Common myeloid progenitor, CD34-positive (primary cell): ENCODE results near the gene ZMYND10.

Experiments used
- CTCF ChIA-PET: fragments of 350-600 bp; sonication (Branson Sonifier 250); formaldehyde crosslinking; loops from one replicate; lab custom pipeline; 2021; ENCODE audit warnings: antibody characterized with exemption; lab: Charles Lee
- POLR2A ChIA-PET: fragments of 350-600 bp; sonication (Branson Sonifier 250); formaldehyde crosslinking; loops from one replicate; lab custom pipeline; 2021; ENCODE audit warnings: antibody characterized with exemption; lab: Charles Lee
- DNase-seq, 3 donors: peaks; one replicate each; pipeline versions ENCODE4 v3.0.0 to v3.0.0-alpha.2; 2013
- H3K27ac ChIP-seq, 2 experiments: 1 replicate in 1 of 2; 2 replicates in 1 of 2; pipeline ENCODE4 v1.7.0; 2013; ENCODE audit warnings: inconsistent platforms in 2 of 2, low read length in 2 of 2, mild to moderate bottlenecking in 2 of 2, low read depth in 1 of 2, moderate library complexity in 1 of 2; ENCODE audit not compliant: severe bottlenecking in 2 of 2, insufficient read depth in 1 of 2, poor library complexity in 1 of 2
- H3K27me3 ChIP-seq, 5 experiments: replicated peaks in 2 of 5; 1 replicate in 3 of 5; 2 replicates in 2 of 5; pipeline versions ENCODE4 v1.6.1 to v1.7.0; 2013; ENCODE audit warnings: low read length in 4 of 5, mild to moderate bottlenecking in 2 of 5, moderate library complexity in 2 of 5, inconsistent platforms in 1 of 5; ENCODE audit not compliant: insufficient read depth in 5 of 5, control insufficient read depth in 4 of 5
- H3K36me3 ChIP-seq, 4 experiments: 1 replicate in 2 of 4; 2 replicates in 2 of 4; pipeline versions ENCODE4 v1.6.1 to v1.7.0; 2013; ENCODE audit warnings: low read length in 3 of 4, control low read depth in 1 of 4, mild to moderate bottlenecking in 1 of 4; ENCODE audit not compliant: control insufficient read depth in 4 of 4, insufficient read depth in 4 of 4
- H3K4me1 ChIP-seq, 4 experiments: 1 replicate in 3 of 4; 2 replicates in 1 of 4; pipeline versions ENCODE4 v1.6.1 to v1.7.1; 2013; ENCODE audit warnings: low read length in 3 of 4, mild to moderate bottlenecking in 3 of 4, control low read depth in 1 of 4, inconsistent platforms in 1 of 4, moderate library complexity in 1 of 4; ENCODE audit not compliant: control insufficient read depth in 4 of 4, insufficient read depth in 4 of 4; ENCODE audit errors: control extremely low read depth in 1 of 4
- H3K4me3 ChIP-seq, 7 experiments: 1 replicate in 4 of 7; 2 replicates in 3 of 7; pipeline versions ENCODE4 v1.5.1 to v1.7.0; 2013; ENCODE audit warnings: mild to moderate bottlenecking in 7 of 7, low read length in 6 of 7, moderate library complexity in 6 of 7, inconsistent platforms in 2 of 7, low read depth in 2 of 7, control low read depth in 1 of 7; ENCODE audit not compliant: insufficient read depth in 4 of 7, control insufficient read depth in 1 of 7; ENCODE audit errors: extremely low read depth in 1 of 7
- H3K9me3 ChIP-seq, 5 experiments: 1 replicate in 4 of 5; 2 replicates in 1 of 5; pipeline versions ENCODE4 v1.6.1 to v1.7.1; 2013; ENCODE audit warnings: low read length in 4 of 5, mild to moderate bottlenecking in 2 of 5, inconsistent platforms in 1 of 5, low read depth in 1 of 5, moderate library complexity in 1 of 5; ENCODE audit not compliant: control insufficient read depth in 4 of 5, insufficient read depth in 2 of 5; ENCODE audit errors: control extremely low read depth in 1 of 5
- WGBS: methylation state at CpG from one replicate; pipeline ENCODE4 v1.1.5; 2013; ENCODE audit not compliant: insufficient coverage; 5-methylcytosine and 5-hydroxymethylcytosine counted together

ZMYND10 gene

GRCh38 chr3:50323092-50323600 is 22.4 kb downstream of the ZMYND10 start:
- H3K27ac ChIP-seq = no peak overlapping the region
- DNase-seq = peak in 1 of 3 donors; percentile 42
- CTCF ChIA-PET = interaction anchor here (0.5 to 11.6 kb wide), 15 partner anchors 9 to 131 kb away, joined by 3 to 105 read pairs (median 10); partner anchors contain the start of genes GNAT1, HYAL1, HYAL3 and NAA80
- peaks cover 0 to 81% (median 62%) of the 10 kb centered on the region in 4 experiments for H3K4me1 ChIP-seq
- POLR2A ChIA-PET = interaction anchor here (1.6 kb wide), 1 partner anchor 14 kb away, joined by 3 read pairs; no protein-coding TSS in a partner anchor
- no peaks in the 10 kb centered on the region for H3K9me3 ChIP-seq
- 83% methylated on average over 2 of the region's 4 CpGs for WGBS
- H3K27me3 ChIP-seq = no peaks in the 10 kb centered on the region
- H3K4me3 ChIP-seq = peak overlapping the region in 1 of 7 experiments; percentile 19
- peaks cover 0 to 28% (median 12%) of the 10 kb centered on the region in 4 experiments for H3K36me3 ChIP-seq

DNA sequence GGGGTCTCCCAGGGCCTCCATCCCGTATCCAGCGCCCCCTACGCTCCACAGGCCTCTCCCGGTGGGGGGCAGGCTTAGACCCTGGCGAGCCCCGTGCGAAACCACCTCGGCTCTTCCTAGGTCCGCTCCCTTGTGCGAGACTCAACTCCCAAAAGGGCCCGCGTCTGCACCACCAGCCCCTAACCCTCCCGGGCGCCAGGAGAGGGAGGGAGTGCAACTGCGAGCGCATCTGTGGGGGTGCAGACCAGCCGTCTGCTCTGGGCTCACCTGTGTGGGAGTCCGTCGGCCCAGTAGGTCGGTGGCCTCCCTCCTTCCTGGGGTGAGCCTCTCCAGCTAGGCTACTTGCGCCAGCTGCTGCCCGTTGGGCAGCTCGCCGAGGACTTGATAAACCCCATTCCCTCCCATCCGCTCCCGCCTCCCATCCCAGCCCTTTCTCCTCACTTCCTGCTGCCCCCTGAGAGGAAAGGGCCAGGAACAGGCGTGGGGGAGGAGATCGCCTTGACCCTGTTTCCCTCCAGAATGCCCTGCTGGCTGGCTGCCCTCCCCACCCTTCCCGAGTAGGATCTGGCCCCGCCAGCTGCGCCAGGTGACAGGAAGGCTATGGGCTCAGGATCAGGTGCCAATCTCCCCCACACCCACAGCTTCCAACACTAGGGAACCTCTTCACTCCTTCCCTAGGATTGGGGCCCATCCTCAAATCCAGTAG is 23.0 kb downstream of the ZMYND10 start, which contains the start of gene HYAL2:
TSS of gene HYAL2 (minus strand) at position 360 of the 706 bp plus-strand sequence. CDS start 2,256 bp downstream, outside the sequence.
- Histone ChIP-seq H3K27ac (peak within 1 kb of the TSS; percentile 98 to 99), H3K4me1 (peaks cover 2 to 85% (median 65%) of the 10 kb centered on the region in 4 experiments), H3K27me3 (no peaks in the 10 kb centered on the region), H3K36me3 (peaks cover 0 to 33% (median 15%) of the 10 kb centered on the region in 4 experiments), H3K9me3 (no peaks in the 10 kb centered on the region), H3K4me3 (peak within 1 kb of the TSS; percentile 69 to 88 (median 82))
- DNase-seq = no peak
- 80% methylated on average over 20 of the region's 31 CpGs for WGBS
- CTCF ChIA-PET = interaction anchor here (0.5 to 11.6 kb wide), 10 partner anchors 12 to 131 kb away, joined by 3 to 105 read pairs (median 8); partner anchors contain the start of genes GNAT1, HYAL1, HYAL3 and NAA80
- POLR2A ChIA-PET = interaction anchor here (1.6 kb wide), 1 partner anchor 15 kb away, joined by 3 read pairs; no protein-coding TSS in a partner anchor

- Histone ChIP-seq H3K4me3 (peak overlapping the region in 6 of 7 experiments; percentile 19 to 88 (median 84)), H3K36me3 (peaks cover 0 to 38% (median 17%) of the 10 kb centered on the region in 4 experiments), H3K9me3 (no peaks in the 10 kb centered on the region), H3K27me3 (no peaks in the 10 kb centered on the region), H3K4me1 (peaks cover 2 to 83% (median 60%) of the 10 kb centered on the region in 4 experiments), H3K27ac (peak overlapping the region in 1 of 2 experiments; percentile 99)
- CTCF ChIA-PET = interaction anchor here (1.5 to 11.6 kb wide), 5 partner anchors 14 to 130 kb away, joined by 5 to 105 read pairs (median 11); partner anchors contain the start of genes GNAT1, HYAL1, HYAL3 and LSMEM2
- WGBS = 36% methylated on average over 14 of the region's 14 CpGs
- no peak for DNase-seq
- POLR2A ChIA-PET = interaction anchor here (0.6 kb wide), 1 partner anchor 31 kb away, joined by 3 read pairs; no protein-coding TSS in a partner anchor
These were observed 23.5 kb downstream of the ZMYND10 start for GRCh38 chr3:50322115-50322385.

- H3K27me3 ChIP-seq = no peaks in the 10 kb centered on the region
- no peaks in the 10 kb centered on the region for H3K9me3 ChIP-seq
- peaks cover 2 to 80% (median 58%) of the 10 kb centered on the region in 4 experiments for H3K4me1 ChIP-seq
- peak; percentile 88 to 92 (median 90) for DNase-seq
- CTCF ChIA-PET = interaction anchor here (0.6 to 11.6 kb wide), 7 partner anchors 15 to 47 kb away, joined by 3 to 105 read pairs (median 6); partner anchors contain the start of genes HYAL1, HYAL3, LSMEM2 and NAA80
- peaks cover 0 to 42% (median 18%) of the 10 kb centered on the region in 4 experiments for H3K36me3 ChIP-seq
- WGBS = 0% methylated on average over 40 of the region's 59 CpGs
- peak overlapping the region; percentile 69 to 88 (median 82) for H3K4me3 ChIP-seq
- POLR2A ChIA-PET = interaction anchor here (0.5 to 0.8 kb wide), 5 partner anchors 12 to 30 kb away, joined by 3 to 6 read pairs (median 3); no protein-coding TSS in a partner anchor
- H3K27ac ChIP-seq = peak overlapping the region; percentile 98 to 99
These were observed 24.0 kb downstream of the ZMYND10 start for GRCh38 chr3:50321336-50322114.

DNA sequence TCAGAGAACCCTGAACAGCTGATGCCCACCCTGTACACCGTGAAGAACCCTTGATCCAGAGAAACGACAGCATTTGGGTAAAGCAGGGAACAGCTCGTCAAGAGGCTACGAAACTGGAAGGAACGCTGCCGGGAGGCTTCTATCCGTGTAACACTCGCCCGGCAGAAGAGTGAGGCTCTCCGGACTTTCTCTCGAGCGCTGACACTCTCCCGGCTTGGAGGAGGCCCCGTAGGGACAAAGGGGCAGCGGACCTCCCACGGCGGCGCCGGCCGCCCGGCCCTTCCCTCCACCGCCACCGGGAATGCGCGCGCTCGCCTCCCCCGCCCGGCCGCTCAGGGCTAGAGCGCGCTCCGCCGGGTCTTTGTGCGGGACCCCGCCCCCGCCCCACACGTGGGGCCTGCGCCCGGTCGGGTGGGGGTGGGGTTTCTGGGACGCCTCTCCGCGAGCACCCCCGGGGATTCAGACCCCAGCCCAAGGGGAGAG is 24.6 kb downstream of the ZMYND10 start:
- Histone ChIP-seq H3K27me3 (no peaks in the 10 kb centered on the region), H3K4me1 (peaks cover 2 to 75% (median 58%) of the 10 kb centered on the region in 4 experiments), H3K27ac (peak overlapping the region; percentile 98 to 99), H3K4me3 (peak overlapping the region; percentile 69 to 88 (median 82)), H3K36me3 (peaks cover 0 to 42% (median 17%) of the 10 kb centered on the region in 4 experiments), H3K9me3 (no peaks in the 10 kb centered on the region)
- DNase-seq = peak in 1 of 3 donors; percentile 69
- ChIA-PET CTCF (interaction anchor here (0.6 to 11.6 kb wide), 9 partner anchors 15 to 62 kb away, joined by 3 to 105 read pairs (median 5); partner anchors contain the start of genes HYAL1, HYAL3, LSMEM2 and NAA80), POLR2A (interaction anchor here (0.5 to 0.8 kb wide), 5 partner anchors 11 to 28 kb away, joined by 3 to 6 read pairs (median 3); no protein-coding TSS in a partner anchor)
- WGBS = 0% methylated on average over 12 of the region's 45 CpGs
